Fibroblast of mammary gland (primary cell): ENCODE results near the gene ZNF605.

Experiments
- DNase-seq: peaks from one replicate; pipeline ENCODE4 v3.0.0-alpha.2; 2010; ENCODE audit warnings: low read depth
- H3K4me3 ChIP-seq: 2 replicates; pipeline ENCODE4 v1.5.1; 2011; ENCODE audit warnings: low read depth, mild to moderate bottlenecking, low read length, moderate library complexity; ENCODE audit not compliant: control insufficient read depth
- TF ChIP-seq, protein P1 (sequence below): conservative IDR thresholded peaks from 2 replicates; pipeline ENCODE4 v1.5.1; 2011; ENCODE audit warnings: low read depth, low read length, inconsistent platforms; ENCODE audit not compliant: control insufficient read depth, insufficient read depth

The ZNF605 gene

GRCh38 chr12:132872975-132873421 is 83.1 kb downstream of the ZNF605 start:
- H3K4me3 ChIP-seq: no peak overlapping the region
- no peak for DNase-seq
- TF ChIP-seq, protein P1, sequence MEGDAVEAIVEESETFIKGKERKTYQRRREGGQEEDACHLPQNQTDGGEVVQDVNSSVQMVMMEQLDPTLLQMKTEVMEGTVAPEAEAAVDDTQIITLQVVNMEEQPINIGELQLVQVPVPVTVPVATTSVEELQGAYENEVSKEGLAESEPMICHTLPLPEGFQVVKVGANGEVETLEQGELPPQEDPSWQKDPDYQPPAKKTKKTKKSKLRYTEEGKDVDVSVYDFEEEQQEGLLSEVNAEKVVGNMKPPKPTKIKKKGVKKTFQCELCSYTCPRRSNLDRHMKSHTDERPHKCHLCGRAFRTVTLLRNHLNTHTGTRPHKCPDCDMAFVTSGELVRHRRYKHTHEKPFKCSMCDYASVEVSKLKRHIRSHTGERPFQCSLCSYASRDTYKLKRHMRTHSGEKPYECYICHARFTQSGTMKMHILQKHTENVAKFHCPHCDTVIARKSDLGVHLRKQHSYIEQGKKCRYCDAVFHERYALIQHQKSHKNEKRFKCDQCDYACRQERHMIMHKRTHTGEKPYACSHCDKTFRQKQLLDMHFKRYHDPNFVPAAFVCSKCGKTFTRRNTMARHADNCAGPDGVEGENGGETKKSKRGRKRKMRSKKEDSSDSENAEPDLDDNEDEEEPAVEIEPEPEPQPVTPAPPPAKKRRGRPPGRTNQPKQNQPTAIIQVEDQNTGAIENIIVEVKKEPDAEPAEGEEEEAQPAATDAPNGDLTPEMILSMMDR: no peak

- no peak for DNase-seq
These were observed 83.8 kb downstream of the ZNF605 start for GRCh38 chr12:132872073-132872855.

GRCh38 chr12:132869551-132869950 is 86.6 kb downstream of the ZNF605 start:
- TF ChIP-seq, protein P1: no peak
- no peak for DNase-seq
- H3K4me3 ChIP-seq: no peak overlapping the region

More at GRCh38 chr12:132872073-132872855, 83.8 kb downstream of the ZNF605 start:
- TF ChIP-seq, protein P1: no peak
- no peak overlapping the region for H3K4me3 ChIP-seq
